CD4-positive, alpha-beta T cell treated with Interferon alpha-2 for 1 hour (primary cell): ENCODE results near the gene UTP4.
"Not testable (repeated sequence)": the region's sequence is repeated elsewhere in the genome, so short reads cannot be mapped to it uniquely, and the experiment has no call there.

ENCODE experiments used
- DNase-seq, 2 donors: peaks; one replicate each; pipeline ENCODE4 v3.0.0-alpha.2; 2020 to 2022

UTP4 gene

DNA sequence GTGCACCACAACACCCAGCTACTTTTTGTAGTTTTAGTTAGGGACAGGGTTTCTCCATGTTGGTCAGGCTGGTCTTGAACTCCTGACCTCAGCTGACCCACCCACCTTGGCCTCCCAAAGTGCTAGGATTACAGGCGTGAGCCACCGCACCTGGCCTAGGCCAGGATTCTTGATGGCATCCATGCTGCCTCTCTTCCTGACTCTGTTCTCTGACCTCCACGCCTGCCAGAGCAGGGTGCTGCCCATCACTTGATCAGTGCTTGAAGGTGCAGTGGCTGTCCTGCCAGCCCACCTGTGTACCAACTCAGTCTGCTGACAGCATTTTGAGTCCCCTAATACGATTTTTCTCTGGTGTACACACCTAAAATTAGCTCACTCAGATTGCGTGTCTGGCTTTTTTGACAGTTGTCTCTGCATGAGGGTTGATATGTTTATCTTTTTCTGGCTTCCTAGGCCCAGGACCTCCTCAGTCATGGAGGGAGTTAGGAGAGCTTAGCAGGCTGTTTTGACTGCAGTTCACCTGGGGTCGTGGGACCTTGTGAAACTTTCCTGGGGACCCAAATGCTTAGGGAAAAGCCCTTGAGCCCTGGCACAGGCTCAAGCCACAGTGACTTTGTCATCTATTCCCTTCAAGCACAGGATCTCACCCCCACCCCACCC, 21.1 kb upstream of the UTP4 start:
- no peak for DNase-seq

DNA sequence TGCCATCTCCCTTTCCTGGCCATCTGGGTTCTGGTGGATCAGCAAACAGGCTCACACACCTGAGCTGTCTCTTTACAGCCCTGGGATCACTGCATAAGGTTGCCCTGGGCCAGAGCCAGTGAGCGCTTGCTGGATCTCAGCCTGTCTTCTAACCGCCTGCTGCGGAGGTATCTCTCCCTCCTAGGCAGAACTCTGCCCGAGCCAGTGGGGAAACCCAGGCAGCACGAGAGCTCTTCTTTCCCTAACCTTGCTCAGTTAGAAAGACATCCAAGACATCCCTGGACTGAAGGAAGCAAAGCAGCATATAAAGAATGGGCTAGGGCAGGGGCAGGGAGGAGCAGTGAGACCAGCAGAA, 20.6 kb upstream of the UTP4 start:
- no peak for DNase-seq

DNA sequence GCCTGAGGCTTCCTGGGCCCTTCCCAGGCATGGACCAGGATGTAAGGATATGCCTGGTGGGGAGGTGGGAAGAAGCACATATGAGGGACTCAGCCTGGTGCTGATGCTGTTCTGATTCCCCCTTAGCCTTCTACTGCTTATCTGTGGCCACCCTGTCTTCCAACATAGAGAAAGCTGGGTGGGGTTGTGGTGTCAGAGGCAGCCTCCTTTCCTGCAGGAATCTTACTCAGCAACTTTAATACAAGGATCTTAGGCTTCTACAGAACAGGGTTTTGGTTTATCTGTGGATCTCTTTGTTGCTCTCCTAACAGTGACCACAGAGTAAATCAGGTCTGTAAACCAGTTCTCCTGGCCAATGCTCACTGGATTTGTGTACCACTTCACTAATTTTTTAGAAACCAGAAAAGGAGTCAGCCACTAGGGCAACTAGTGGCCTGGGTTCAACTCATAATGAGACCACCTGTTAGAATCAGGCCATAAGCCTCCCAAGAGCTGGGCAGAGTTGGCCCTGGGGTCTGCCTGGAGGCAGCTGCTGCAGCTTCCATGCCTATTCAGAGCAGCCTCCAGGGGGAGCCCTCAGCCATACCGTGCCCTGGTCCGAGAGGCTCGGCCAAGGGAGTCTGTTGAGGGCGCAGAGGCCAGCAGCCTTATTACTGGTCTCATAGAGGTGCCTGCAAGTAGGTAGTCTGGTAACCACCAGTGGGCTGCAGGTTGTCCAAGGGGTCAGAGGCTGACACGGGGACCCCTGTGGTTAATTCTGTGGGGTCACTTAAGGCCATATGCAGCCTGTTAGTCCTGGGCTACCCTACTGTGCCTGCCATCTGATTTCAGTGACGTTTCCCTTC, 19.9 kb upstream of the UTP4 start:
- DNase-seq = peak; percentile 21 to 41

GRCh38 chr16:69113216-69113615, 19.2 kb upstream of the UTP4 start:
- no peak for DNase-seq

- no peak for DNase-seq
Measured at GRCh38 chr16:69114346-69114975, 18.0 kb upstream of the UTP4 start.

- DNase-seq = no peak
Measured at GRCh38 chr16:69114976-69115355, 17.5 kb upstream of the UTP4 start.

GRCh38 chr16:69115361-69115760, 17.1 kb upstream of the UTP4 start:
- no peak for DNase-seq

DNA sequence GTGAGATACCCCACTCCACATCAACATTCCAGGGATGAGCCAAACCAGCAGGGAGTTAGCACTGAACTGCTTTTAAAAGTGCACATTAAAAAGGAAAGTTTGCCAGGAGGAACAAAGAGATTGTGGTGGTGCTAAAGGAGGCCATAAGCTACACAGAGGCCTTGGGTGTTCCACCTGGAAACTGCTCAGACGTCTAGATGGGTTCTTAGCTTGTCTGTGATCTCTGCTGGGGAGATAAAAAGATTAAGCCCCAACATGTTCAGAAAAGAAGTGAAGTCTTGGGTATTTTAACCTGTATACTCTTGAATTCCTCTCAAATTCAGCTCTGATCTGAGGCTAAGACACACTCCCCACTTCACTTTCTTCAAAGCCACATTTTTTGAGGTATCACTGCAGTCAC, 16.6 kb upstream of the UTP4 start:
- no peak for DNase-seq

DNA sequence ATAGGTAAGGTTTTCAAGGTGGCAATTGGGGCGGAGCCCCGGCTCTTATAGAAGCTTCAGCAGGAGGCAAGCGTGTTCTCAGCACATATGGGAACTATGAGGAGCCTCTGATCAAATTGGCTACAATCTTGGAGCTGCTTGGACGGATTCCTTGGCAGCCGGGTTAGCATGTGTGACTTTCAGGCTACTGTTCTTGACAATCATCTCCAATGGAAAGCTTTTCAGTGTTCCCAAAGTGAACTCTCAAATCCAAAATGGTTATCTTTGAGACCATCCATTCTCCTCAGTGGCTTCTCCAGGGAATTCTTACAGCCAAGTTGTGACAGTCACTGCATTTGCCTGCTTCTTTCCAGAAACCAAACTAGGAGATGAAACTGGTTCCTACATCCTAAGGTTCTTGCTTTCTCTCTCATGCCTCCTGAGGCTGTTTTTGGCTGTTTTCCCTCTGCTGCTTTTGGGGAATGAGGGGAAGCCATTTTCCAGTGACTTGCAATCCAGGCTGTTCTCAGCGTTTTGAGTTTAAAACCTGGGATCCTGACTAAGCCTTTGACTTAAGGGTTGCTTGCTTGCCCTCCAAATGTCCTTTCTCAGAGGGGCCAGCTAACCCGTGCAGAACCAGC, 16.1 kb upstream of the UTP4 start:
- DNase-seq = no peak

DNA sequence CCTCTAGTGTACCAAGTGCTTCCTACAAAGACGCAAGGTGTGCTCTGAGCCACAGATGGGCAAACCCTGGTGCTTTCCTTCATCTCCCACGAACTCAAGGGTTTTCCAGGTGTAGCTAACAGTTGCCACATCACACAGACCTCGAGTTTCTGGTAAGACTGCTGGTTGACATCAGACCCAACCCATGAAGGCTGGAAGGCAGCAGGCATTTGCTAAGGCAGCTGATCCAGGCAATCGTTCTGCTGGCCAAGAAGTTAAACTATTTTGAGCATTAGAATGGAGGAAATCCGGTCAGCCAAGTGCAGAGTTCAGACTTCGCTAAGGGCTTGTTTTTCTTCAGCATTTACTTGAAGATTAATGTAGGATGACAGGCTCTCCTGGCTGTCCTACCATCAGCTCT, 15.5 kb upstream of the UTP4 start:
- DNase-seq = no peak

GRCh38 chr16:69118468-69118867, 14.0 kb upstream of the UTP4 start:
- no peak for DNase-seq

DNA sequence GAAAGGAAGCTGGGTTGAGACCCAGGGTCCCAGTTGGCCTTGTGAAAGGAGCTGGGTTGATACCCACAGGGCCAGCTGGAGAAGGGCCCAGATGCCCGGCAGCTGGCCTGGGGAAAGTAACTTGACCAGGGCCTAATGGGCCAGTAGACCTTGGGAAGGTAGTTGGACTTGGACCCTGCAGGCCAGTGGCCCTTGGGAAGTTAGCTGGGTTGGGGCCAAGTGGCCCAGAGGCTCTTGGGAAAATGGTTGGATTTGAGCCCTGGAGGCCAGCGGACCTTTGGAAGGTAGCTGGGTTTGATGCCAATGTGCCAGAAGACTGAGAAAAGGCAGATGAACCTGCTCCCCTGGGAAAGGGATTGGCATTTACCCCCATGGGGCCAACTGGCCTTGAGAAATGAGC, 13.5 kb upstream of the UTP4 start:
- DNase-seq = no peak

- DNase-seq = no peak
Measured at GRCh38 chr16:69119536-69119935, 12.9 kb upstream of the UTP4 start.

DNA sequence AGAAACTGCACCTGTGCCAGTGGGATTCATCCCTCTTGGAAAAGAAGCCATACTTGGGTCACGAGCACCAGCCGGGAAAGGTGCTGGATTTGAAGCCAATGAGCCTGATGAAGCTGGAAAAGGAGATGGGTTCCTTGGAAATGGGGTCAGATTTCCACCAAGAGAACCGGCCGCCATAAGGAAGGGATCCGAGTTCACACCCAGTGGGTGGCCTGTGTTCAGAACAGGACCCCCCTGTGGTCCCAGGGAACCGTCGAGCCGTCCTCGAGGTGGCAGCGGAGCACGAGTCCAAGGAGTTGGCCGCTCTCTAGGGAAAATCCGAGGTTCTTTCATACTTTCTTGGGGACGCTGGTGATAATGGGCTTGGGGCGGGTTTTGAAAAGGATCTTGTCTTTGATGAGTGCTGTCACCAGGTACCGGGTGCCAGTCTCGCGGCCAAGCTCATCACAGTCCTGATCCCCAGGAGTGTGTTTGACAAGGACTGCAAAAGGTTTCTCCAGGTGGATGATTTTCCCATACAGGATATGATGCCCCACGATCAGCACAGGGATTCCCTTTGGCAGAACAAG, 12.3 kb upstream of the UTP4 start:
- no peak for DNase-seq

DNA sequence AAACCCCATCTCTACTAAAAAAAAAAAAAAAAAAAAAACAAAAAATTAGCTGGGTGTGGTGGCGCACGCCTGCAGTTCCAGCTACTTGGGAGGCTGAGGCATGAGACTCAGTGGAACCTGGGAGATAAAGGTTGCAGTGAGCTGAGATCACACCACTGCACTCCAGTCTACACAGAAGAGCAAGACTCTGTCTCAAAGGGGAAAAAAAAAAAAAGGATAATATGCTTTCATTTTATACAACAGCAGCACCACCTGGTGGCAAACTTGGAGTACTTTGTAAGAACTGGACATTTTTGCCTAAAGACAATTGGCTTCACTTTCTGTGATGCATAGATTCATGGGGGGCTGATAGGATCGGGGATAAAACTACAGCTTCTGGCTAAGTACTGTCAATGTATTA, 8.5 kb upstream of the UTP4 start:
- peak; percentile 67 to 77 for DNase-seq

GRCh38 chr16:69124406-69124805, 8.0 kb upstream of the UTP4 start:
- not testable (repeated sequence) for DNase-seq

DNA sequence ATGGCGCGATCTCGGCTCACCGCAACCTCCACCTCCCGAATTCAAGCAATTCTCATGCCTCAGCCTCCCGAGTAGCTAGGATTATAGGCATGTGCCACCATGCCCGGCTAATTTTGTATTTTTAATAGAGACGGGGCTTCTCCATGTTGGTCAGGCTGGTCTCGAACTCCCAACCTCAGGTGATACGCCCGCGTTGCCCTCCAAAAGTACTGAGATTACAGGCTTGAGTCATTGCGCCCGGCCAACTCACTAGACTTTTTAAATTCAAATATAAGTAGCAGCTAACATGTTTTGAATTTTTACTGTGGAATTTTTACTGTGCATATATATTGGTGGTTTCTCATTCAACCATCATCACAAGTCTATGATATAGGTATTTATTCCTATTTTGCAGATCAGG, 7.5 kb upstream of the UTP4 start:
- DNase-seq = not testable (repeated sequence)

- DNase-seq = no peak
Measured at GRCh38 chr16:69126221-69126620, 6.2 kb upstream of the UTP4 start.

DNA sequence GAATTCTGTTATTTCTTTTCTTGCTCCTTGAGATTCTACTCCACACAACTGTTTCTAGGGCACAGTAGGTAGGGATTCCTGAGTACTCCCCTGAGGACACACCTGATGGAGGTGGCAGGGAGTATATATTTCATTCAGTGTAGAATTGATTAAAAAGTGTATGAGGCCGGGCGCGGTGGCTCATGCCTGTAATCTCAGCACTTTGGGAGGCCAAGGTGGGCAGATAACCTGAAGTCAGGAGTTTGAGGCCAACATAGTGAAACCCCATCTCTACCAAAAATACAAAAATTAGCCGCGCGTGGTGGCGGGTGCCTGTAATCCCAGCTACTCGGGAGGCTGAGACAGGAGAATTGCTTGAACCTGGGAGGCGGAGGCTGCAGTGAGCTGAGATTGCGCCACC, 5.6 kb upstream of the UTP4 start:
- not testable (repeated sequence) for DNase-seq

- no peak for DNase-seq
Measured at GRCh38 chr16:69127966-69128510, 4.4 kb upstream of the UTP4 start.

DNA sequence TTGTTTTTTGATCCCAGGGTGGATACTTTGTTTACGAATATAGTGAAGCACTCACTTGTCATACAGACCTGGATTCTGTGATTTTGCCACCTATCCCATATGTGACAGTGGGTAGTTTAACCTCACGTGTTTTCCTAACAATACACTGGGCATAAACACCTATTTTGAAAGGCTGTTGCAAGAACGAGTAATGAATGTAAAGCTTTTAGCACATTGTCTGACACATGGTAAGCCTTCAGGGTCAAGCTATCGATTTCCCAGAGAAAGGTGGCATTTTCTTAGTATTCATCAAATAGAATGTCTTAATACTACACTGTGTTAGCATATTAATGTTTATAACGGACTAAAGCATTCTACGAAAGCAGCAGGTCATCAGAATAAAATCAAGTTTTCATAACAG, 2.0 kb upstream of the UTP4 start:
- DNase-seq = peak in 1 of 2 donors; percentile 14

DNA sequence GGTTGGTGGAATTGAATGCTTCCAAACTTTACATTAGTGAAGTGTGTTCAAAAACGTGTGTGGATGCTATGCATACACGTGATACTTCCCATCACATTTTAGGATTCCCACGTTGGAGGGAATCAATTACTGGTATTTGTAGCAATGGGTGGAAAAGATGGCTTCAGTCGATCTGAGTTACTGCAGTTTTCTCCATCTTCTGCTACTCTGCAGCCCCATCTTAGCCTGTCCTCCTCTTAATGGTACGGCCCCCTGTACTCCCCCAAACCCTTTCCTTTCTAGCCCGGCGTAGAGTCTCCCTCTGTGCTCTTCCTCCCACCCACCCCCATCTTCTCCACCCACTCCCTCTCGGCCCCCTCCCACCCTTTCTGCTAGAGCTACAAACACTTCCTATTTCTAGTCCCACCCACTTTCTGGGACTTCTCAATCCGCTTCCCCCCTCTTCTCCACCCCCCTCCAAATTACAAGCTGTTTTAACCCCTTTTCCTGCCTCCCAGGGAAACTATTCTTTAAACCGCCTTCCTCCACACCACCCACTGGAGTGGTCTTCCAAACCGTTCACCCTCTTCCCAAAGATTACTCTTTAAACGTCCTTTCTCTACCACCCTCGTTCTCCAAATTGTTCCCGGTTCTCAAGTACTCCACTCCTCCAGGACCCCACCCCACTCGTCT, 1.1 kb upstream of the UTP4 start:
- peak in 1 of 2 donors; percentile 30 for DNase-seq
